Measurements from ENCODE around the gene SLC50A1. TPM values are rescaled to one million over a fixed set of nuclear protein-coding genes. Genes with fewer than 3 reads are reported as not detected.

SLC50A1 gene
- total RNA-seq, 1 experiment from 2014 or later = 55.7 TPM

DNA sequence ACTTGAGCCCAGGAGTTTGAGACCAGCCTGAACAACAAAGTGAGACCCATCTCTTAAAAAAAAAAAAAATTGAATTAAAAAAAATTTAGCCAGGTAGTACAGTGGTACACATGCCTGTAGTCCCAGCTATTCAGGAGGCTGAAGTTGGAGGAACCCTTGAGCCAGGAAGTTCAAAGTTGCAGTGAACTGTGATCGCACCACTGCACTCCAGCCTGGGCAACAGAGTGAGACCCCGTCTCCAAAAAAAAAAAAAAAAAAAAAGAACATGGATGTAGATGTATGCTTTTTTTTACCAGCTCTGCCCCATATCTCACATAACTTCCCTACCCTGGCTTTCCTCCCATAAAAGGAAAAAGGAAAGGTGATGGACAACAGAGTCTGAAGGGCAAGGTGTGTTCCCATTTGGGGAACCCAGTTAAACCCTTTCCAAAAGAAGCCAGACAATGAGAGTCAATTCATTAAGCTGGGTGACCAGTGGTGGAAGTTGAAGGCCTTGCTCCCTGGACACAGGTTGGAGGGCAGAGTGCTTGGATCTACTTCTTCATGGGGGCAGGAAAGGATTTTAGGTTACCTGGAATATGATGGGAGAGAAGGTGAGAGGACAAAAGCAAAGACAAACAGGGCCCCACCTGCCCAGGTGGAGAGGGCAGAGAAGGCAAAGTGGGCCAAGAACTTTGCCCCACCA is 34.6 kb downstream of the SLC50A1 start:
- no peak for DNase-seq (ENCODE audit: low read depth)

GRCh38 chr1:155170806-155171205 is 35.2 kb downstream of the SLC50A1 start:
- DNase-seq (ENCODE audit: low read depth) = no peak

- no peak for DNase-seq (ENCODE audit: low read depth)
Measured at GRCh38 chr1:155171836-155172731, 36.4 kb downstream of the SLC50A1 start.

GRCh38 chr1:155172732-155173477 is 37.3 kb downstream of the SLC50A1 start, which contains the start of gene KRTCAP2:
Gene KRTCAP2 (minus strand): TSS chr1:155173304. CDS start chr1:155173224, 80 bp downstream.
- peak; percentile 95 for DNase-seq (ENCODE audit: low read depth)

- DNase-seq (ENCODE audit: low read depth) = peak; percentile 59
Measured at GRCh38 chr1:155173478-155174323, 38.0 kb downstream of the SLC50A1 start, which contains the start of gene TRIM46. Gene TRIM46 (plus strand): TSS chr1:155173849. CDS start chr1:155173967, 118 bp downstream.

GRCh38 chr1:155174324-155175280 is 39.0 kb downstream of the SLC50A1 start:
- DNase-seq (ENCODE audit: low read depth) = peak; percentile 23

GRCh38 chr1:155175281-155175926 is 39.8 kb downstream of the SLC50A1 start:
- DNase-seq (ENCODE audit: low read depth) = no peak

DNA sequence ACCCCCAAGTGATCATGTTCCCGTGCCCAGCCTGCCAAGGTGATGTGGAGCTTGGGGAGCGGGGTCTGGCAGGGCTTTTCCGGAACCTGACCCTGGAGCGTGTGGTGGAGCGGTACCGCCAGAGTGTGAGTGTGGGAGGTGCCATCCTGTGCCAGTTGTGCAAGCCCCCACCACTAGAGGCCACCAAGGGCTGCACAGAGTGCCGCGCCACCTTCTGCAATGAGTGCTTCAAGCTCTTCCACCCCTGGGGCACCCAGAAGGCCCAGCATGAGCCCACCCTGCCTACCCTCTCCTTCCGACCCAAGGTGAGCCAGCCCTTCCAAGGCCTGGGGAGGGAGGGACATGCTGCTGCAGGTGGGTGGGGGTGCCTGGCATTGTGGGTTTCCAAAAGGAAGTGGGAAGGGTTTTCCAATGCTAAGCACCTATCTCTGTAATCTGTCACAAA is 40.3 kb downstream of the SLC50A1 start:
- no peak for DNase-seq (ENCODE audit: low read depth)

GRCh38 chr1:155176544-155177071 is 41.0 kb downstream of the SLC50A1 start:
- peak; percentile 68 for DNase-seq (ENCODE audit: low read depth)

- no peak for DNase-seq (ENCODE audit: low read depth)
Measured at GRCh38 chr1:155177192-155177917, 41.7 kb downstream of the SLC50A1 start.

- no peak for DNase-seq (ENCODE audit: low read depth)
Measured at GRCh38 chr1:155177918-155178281, 42.2 kb downstream of the SLC50A1 start.

- no peak for DNase-seq (ENCODE audit: low read depth)
Measured at GRCh38 chr1:155178441-155179111, 42.9 kb downstream of the SLC50A1 start.

DNA sequence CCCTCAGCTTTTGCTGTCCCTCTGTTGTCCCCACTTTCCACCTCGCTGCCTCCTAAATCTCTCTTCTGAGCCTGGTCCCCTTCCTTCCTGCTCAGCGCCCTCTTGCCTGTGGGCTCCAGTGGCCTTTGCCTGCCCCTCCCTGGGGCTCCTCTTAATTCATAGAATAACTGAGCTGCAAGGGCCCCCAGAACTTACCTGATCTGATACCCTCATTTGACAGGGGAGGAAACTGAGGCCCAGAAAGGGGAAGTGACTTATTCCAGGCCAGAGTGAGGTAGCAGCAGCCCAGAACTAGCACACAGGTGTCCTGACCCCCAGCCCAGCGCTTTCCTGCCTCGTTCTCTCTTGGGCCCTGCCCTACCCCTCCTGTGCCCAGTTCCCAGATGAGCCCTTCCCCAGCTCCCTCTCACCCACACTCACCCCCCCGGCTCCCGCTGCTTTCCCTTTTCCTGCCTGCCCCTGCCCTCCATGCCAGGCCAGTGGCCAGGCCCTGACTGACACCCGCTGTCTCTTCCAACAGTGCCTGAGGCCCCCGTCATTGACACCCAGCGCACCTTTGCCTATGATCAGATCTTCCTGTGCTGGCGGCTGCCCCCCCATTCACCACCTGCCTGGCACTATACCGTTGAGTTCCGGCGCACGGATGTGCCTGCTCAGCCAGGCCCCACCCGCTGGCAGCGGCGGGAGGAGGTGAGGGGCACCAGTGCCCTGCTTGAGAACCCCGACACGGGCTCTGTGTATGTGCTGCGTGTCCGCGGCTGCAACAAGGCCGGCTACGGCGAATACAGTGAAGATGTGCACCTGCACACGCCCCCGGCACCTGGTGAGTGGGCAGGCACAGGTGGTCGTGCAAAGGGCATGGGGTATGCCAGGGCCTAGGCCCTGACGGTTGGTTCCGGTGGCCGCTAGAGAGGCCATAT is 43.7 kb downstream of the SLC50A1 start:
- DNase-seq (ENCODE audit: low read depth) = no peak

- DNase-seq (ENCODE audit: low read depth) = no peak
Measured at GRCh38 chr1:155181371-155182051, 45.9 kb downstream of the SLC50A1 start.

DNA sequence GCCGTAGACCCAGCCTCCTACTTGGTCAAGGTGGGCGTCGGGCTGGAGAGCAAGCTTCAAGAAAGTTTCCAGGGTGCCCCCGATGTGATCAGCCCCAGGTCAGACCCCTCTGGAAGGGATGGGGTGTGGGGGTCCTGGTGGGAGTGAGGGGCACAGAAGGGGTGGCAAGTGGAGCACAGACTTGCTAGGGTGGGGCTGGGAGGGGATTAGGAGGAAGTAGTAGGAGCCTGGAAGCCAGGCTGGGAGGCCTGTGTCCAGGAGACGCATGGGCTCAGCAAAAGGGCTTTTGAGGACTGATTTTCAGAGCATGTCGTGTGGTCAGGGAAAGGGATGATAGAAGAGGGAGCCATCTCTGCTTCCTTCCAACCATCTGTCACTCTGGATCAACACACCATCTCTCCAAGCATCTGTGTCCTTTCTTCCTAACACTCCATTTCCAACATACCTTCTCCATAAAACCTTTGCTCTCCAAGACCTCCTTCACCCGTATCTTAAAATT is 46.4 kb downstream of the SLC50A1 start:
- no peak for DNase-seq (ENCODE audit: low read depth)

DNA sequence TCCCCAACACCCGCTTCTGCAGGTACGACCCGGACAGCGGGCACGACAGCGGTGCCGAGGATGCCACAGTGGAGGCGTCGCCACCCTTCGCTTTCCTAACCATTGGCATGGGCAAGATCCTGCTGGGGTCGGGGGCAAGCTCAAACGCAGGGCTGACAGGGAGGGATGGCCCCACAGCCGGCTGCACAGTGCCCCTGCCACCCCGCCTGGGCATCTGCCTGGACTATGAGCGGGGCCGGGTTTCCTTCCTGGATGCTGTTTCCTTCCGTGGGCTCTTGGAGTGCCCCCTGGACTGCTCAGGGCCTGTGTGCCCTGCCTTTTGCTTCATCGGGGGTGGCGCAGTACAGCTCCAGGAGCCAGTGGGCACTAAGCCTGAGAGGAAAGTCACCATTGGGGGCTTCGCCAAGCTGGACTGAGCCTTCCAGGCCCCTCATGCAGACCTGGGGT is 48.1 kb downstream of the SLC50A1 start:
- DNase-seq (ENCODE audit: low read depth) = no peak
